ENCODE results near the gene CYRIA. TPM values are rescaled to one million over a fixed set of nuclear protein-coding genes. Genes with fewer than 3 reads are reported as not detected.

CYRIA gene
- total and polyA plus RNA-seq, 2 donors (not counting 3 experiments of a cell fraction or from before 2014, with no cell fraction given), result 9.3 to 38.4 TPM

DNA sequence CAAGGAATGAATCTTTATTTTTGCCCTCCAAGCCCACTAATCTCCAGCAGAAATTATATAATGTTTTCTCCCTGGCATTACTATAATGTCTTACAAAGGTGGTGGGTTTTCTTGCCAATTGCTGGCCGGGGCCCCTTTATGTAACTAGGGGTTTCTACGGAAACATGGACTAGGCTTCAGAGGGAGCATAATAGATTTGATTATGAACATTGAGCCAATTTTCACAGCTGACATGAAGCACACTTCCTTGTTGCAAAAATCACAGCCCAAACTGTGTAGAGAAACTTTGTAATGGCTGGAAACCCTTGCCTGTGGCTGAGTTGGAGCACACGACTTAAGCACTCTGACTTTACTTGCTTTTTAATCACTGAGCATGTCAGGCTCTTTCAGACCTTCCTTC lies 3.8 kb upstream of the CYRIA start:
- DNase-seq (ENCODE audit: low read depth, low spot score) (no peak), FAIRE-seq (no peak)
- intact Hi-C loops (cut with micrococcal nuclease) (loop anchor here (5.0 to 10.0 kb wide), 2 partner anchors 88 to 1085 kb away; partner anchors contain the start of genes GEN1 and SMC6), dilution Hi-C loops (cut with MboI; ENCODE audit: extremely low pct_ligation_motif_present, low sequenced_read_pairs) (no loop called here)
- no TSS peak for BruUV-seq (replicated peaks)
- peaks cover 18% of the 10 kb centered on the region for H3K4me1 ChIP-seq (ENCODE audit: control insufficient read depth, extremely low read depth, insufficient read depth, low read length)
- H3K27me3 ChIP-seq (ENCODE audit: control insufficient read depth in 2 of 2, insufficient read depth in 2 of 2, low read length in 2 of 2), result no peaks in the 10 kb centered on the region
- no peak overlapping the region for H3K4me2 ChIP-seq (ENCODE audit: insufficient read depth, low read length)
- CTCF ChIA-PET, result interaction anchor here (1.4 kb wide), 1 partner anchor 9 kb away, joined by 4 read pairs; no protein-coding TSS in a partner anchor
- no peak overlapping the region for H3K4me3 ChIP-seq (replicated peaks in 1 of 3; ENCODE audit: insufficient read depth in 1 of 3, low read depth in 1 of 3, low read length in 3 of 3)
- no peaks in the 10 kb centered on the region for H4K20me1 ChIP-seq (replicated peaks; ENCODE audit: control insufficient read depth, extremely low read depth, insufficient read depth, low read length)
- H3K27ac ChIP-seq (ENCODE audit: insufficient read depth, low read depth, low read length), result no peak overlapping the region
- POLR2A ChIA-PET, result no interaction called here
- no peaks in the 10 kb centered on the region for H3K36me3 ChIP-seq (ENCODE audit: control insufficient read depth in 2 of 2, extremely low read depth in 1 of 2, insufficient read depth in 2 of 2, low read length in 2 of 2)
- H3K9me3 ChIP-seq (replicated peaks; ENCODE audit: control insufficient read depth, insufficient read depth, low read length), result no peaks in the 10 kb centered on the region
- TF ChIP-seq FOS (IDR thresholded peaks at IDR 0.05; ENCODE audit: borderline replicate concordance, insufficient read depth, low read length) (no peak), GATA2 (IDR thresholded peaks at IDR 0.05; ENCODE audit: insufficient read depth, insufficient read length, low read depth, low read length) (no peak), POLR2AphosphoS5 (IDR thresholded peaks at IDR 0.05; ENCODE audit: insufficient read depth, low read depth, low read length) (no peak), MYC (IDR thresholded peaks at IDR 0.05; ENCODE audit: low read depth, low read length) (no peak), JUN (IDR thresholded peaks at IDR 0.05; ENCODE audit: borderline replicate concordance, insufficient read depth, insufficient read length, low read depth) (no peak), POLR2A (IDR thresholded peaks at IDR 0.05; ENCODE audit: low read depth, low read length) (no peak), EZH2 (IDR thresholded peaks at IDR 0.05; ENCODE audit: borderline replicate concordance, low read depth, low read length, severe bottlenecking) (no peak)
- TF ChIP-seq, protein P1, sequence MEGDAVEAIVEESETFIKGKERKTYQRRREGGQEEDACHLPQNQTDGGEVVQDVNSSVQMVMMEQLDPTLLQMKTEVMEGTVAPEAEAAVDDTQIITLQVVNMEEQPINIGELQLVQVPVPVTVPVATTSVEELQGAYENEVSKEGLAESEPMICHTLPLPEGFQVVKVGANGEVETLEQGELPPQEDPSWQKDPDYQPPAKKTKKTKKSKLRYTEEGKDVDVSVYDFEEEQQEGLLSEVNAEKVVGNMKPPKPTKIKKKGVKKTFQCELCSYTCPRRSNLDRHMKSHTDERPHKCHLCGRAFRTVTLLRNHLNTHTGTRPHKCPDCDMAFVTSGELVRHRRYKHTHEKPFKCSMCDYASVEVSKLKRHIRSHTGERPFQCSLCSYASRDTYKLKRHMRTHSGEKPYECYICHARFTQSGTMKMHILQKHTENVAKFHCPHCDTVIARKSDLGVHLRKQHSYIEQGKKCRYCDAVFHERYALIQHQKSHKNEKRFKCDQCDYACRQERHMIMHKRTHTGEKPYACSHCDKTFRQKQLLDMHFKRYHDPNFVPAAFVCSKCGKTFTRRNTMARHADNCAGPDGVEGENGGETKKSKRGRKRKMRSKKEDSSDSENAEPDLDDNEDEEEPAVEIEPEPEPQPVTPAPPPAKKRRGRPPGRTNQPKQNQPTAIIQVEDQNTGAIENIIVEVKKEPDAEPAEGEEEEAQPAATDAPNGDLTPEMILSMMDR (IDR thresholded peaks at IDR 0.05; ENCODE audit: extremely low read depth in 1 of 2, insufficient read depth in 1 of 2, low read depth in 1 of 2, low read length in 2 of 2), result no peak
- TF ChIP-seq, protein P2, sequence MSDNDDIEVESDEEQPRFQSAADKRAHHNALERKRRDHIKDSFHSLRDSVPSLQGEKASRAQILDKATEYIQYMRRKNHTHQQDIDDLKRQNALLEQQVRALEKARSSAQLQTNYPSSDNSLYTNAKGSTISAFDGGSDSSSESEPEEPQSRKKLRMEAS (IDR thresholded peaks at IDR 0.05; ENCODE audit: insufficient read depth, insufficient read length), result no peak
- no peak overlapping the region for H2AFZ ChIP-seq (ENCODE audit: low read depth, low read length)
- peaks cover 10% of the 10 kb centered on the region for H3K79me2 ChIP-seq (ENCODE audit: control insufficient read depth, insufficient read depth, low read length)
- H3K9me1 ChIP-seq (replicated peaks; ENCODE audit: control insufficient read depth, extremely low read depth, insufficient read depth, low read length), result peaks cover 3% of the 10 kb centered on the region
- no peak overlapping the region for H3K9ac ChIP-seq (replicated peaks; ENCODE audit: extremely low read depth, insufficient read depth, low read length)
